GM18873 (cell line): ENCODE results near the gene RNF149.
"Not testable (repeated sequence)": the region's sequence is repeated elsewhere in the genome, so short reads cannot be mapped to it uniquely, and the experiment has no call there.

ENCODE experiments used
- ATAC-seq: cut with Tn5 transposase; IDR thresholded peaks from one replicate; pipeline ENCODE4 v1.9.1; 2021; ENCODE audit warnings: mild to moderate bottlenecking, moderate library complexity, moderate number of reproducible peaks; ENCODE audit not compliant: unreplicated experiment, low FRiP score

The RNF149 gene

DNA sequence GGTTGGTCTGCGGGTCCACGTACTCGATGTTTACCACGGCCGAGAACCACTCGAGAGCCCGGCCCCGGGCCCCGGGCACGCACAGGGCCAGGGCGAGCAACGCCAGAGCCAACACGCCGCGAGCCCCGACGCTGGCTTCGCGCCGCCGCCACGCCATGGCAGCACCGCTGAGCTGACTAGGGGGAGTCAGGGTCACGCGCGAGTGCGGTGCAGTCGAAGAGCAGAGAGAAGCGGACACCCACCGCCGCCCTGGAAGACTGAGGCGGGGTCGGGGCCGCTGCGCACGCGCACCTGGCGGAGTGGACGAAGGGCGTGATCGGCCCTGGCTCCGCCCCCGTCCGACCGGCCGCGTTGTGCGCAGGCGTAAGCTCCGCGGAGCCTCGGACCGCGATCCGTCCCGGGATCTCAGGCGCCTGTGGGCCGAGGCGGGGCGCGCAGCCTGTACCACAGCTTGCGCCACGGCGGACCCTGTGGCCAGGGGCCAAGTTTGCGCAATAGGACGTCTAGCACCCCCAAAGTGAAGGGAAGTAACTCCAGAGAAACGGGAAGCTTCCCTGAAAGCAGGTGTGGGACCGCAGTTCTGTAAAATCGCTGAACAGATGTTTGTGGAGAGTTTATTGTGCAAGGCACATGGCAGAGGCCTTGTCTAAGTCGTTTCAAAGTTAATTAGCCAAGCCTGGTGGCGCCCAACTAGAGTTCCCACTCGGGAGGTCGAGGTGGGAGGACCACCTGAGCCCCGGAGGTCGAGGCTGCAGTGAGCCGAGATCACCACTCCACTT, at the start of gene RNF149:
TSS of gene RNF149 (minus strand) at position 270 of the 779 bp plus-strand sequence. CDS start at position 157, 113 bp downstream.
- ATAC-seq, result peak; percentile 44

GRCh38 chr2:101357376-101357775, 48.9 kb upstream of the RNF149 start:
- ATAC-seq, result no peak

DNA sequence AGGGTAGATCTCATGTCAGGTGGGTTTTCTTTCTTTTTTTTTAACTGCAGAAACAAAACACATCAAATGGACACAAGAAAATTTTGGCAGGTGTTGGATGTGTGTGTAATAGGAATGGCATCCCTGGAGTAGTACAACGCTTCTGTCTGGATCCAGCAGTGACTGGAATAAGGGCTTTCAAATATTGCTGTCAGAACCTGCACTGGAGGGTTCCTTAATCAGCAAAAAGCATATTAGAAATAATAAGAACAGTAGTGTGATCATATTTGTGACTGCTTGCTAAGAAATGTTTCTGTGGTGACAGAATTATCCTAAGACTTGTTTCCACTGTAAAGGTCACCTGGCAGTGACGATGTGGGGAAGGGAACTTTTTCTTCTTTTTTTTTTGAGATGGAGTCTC, 48.0 kb upstream of the RNF149 start:
- ATAC-seq, result no peak

- ATAC-seq, result no peak
Observed at GRCh38 chr2:101356055-101356454, 47.6 kb upstream of the RNF149 start.

DNA sequence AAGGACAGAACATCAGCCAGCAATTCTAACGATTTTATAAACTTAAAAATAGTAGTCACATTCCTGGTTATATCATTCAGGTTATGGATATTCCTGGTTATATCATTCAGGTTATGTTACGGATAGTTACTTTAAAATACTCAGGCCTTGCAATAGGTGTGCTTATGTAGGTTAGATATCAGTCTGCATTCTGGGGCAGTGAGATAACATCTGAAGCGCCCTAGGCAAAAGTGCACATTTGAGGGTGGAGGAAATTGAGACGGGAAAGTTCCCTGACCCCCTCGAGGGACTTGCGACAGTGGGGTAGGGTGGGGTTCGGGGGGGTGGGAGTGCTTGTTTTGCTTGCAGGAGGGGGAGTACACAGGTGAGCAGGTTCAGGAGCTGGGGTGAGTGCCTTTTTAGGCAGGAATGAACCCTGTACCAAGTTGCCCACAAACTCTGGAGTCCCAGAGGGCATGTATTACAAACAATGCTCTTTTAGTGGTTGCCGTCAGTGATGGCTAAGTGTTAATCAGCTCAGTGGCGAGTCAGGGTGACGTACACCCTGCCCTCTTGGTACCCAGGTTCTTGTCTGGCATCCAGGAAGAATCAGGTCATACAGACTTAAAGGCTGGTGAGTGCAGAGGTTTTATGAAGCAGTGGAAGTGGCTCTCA, 47.0 kb upstream of the RNF149 start:
- no peak for ATAC-seq

- no peak for ATAC-seq
Observed at GRCh38 chr2:101354420-101355311, 46.2 kb upstream of the RNF149 start.

DNA sequence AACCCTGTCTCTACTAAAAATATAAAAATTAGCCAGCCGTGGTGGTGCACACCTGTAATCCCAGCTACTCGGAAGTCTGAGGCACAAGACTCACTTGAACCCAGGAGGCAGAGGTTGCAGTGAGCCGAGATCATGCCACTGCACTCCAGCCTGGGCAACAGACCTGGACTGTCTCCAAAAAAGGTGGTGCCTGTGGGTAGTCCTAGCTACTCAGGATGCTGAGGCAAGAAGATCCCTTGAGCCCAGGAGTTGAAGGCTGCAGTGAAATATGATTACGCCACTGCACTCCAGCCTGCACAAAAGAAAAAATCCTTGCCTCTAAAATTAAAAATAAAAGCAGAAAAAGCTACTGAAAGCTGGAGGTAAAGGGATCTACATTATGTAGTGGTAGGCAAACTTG, 44.1 kb upstream of the RNF149 start:
- ATAC-seq, result not testable (repeated sequence)

- no peak for ATAC-seq
Observed at GRCh38 chr2:101351207-101351606, 42.7 kb upstream of the RNF149 start.

DNA sequence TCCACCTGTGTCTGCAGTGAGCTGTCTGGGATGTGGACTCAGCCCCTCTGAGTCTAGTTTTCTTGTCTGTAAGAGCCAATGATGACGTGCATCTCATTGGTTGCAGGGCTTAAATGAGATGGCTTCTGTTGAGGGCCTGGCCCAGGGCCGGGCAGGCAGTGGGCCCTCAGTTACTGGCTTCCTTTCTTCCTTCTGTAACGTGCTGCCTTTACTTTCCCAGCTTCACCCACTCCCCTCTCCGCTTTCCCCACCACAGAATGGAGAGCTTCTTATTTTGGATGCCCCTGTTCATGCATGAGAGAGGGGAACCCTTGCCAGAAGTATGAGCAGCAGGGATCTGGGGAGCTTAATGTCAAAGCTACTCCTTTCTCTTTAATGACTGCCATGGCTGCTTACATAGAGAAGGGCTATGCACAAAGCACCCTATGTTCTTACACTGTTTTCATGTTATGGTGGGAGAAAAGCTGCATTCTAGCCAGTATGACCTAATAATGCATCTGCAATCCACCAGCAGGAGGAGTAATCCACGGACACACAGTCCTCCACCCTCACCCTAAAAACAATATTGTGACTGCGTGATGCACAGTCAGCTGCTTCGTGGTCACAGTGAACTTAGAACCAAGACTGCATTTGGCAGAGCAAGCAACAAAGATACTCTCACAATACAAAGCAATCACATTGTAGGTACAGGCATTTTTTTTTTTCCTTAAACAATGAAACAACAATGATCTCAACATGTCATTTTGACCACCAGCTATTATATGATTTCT, 41.6 kb upstream of the RNF149 start:
- ATAC-seq, result no peak

GRCh38 chr2:101348883-101349282, 40.4 kb upstream of the RNF149 start:
- ATAC-seq, result no peak

DNA sequence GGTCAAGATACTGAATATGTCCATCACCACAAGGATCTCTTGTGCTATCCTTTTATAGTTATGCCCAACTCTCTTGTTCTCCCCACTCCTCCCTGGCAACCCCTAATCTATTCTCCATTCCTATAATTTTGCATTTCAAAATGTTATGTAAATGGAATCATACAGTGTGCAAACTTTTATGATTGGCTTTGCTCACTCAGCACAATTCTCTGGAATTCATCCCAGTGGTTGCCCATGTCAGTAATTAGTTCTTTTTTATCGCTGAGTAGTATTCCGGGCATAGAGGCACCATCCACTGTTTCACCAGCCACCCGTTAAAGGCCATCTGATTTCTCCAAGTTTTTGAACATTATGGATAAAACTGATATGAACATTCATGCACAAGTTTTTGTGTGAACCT, 38.4 kb upstream of the RNF149 start:
- ATAC-seq, result no peak

DNA sequence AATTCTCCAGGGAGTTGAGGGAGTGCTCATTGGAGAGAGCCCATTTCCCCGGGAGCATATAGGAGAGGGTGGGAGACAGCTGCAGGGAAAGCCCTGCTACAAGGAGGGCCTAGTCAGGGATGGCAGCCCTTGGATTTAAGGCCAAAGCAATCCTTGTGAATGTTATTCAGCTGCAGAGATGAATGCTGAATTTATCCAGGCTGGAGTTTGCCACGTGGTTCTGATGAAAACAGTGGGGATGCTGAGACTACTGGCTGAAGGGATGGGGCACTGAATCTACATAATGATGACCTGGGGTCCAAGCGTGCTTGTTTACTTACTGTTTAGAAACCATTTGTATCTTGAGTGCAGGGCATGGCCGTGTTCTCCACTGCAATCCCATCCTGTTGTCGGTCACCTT, 35.6 kb upstream of the RNF149 start:
- no peak for ATAC-seq

- no peak for ATAC-seq
Observed at GRCh38 chr2:101342625-101343008, 34.1 kb upstream of the RNF149 start.

DNA sequence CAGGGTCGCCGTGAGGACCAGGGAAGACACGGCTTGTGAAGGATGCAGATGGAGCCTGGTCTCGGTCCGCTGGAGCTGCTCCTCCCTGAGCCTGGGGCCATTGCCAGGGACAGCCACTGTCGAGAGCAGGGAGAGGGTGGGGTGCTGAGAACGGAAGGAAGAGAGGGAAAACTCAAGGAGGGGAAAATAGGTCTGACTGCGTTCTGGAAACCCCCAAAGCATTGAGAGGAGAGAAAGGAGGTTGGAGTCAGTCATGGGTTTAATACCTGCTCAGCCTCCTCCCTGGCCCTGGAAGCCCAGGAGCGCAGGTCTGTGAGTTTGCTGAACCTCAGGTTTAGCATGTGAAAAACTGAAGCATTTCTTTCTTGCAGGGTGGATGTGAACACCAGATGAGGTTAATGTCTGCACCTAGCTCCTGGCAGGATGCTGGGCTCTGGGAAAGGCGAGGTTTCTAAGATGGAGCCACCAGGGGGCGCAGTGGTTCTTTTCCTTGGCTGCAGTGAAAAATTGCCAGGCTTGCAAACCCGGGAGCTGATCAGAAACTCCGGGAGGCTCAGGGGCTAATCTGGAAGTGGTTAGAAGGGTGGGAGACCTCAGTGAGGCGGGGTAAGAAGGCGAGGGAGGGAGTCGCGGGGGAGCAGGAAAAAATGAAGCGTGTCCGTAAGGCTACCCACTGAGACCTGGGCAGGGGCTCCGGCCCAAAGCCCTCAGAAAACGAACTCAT, 33.6 kb upstream of the RNF149 start:
- no peak for ATAC-seq

- no peak for ATAC-seq
Observed at GRCh38 chr2:101341421-101341820, 32.9 kb upstream of the RNF149 start.

- no peak for ATAC-seq
Observed at GRCh38 chr2:101340141-101340551, 31.6 kb upstream of the RNF149 start.

DNA sequence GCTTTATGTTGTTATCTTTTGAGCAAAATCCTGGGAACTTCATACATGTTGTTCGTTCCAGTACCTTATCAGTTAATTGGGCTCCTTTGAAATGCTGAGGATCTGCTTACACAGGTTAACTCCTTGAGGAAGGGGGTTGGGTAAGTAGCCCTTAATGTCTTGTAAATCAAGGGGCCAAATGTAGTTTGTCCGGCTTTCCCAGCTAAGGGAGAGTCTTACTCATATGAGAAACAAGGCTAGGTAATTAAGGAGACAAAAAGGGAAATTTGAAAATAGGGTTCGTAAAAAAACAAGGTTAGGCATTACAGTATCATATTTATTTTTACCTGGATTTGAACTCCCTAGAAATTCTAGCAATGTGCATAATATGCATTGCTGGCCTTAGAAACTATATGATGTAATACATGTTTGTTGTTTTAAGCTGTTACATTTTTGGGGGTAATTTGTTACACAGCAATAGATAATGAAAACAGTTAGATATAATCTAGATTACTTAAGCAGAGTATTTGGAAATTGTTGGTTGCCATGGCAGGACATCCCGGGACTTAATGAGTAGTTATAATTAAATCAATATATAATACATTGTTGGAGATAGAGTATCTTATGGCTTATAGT, 30.9 kb upstream of the RNF149 start:
- ATAC-seq, result no peak

DNA sequence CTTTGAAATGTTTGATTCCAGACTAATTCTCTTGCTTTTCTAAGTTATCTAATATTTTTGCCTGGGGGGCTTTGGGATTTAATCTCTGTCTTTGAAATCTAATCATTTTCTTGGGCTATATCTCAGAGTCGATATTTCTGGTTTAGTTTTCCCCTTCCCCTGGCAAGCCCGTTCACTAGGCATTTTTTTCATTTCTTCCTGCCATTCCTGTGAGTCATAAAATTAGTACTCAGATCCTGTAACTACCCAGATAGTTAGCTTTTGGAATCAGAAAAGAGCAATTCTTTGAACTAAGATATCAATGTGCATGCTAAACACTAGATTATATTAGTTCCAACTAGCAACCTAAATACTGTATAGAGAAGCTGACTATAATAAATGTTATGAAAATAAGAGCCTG, 29.4 kb upstream of the RNF149 start:
- ATAC-seq, result no peak
